Panc1 (cell line): ENCODE data around the gene CARM1.

Source experiments
- CTCF ChIP-seq: fragments of 450-650 bp; IDR thresholded peaks from 2 replicates; pipeline ENCODE4 v1.5.1; 2017; ENCODE audit warnings: mild to moderate bottlenecking
- POLR2AphosphoS5 ChIP-seq: IDR thresholded peaks from 2 replicates; pipeline ENCODE4 v1.6.1; 2012; ENCODE audit warnings: mild to moderate bottlenecking, low read depth, low read length, moderate library complexity
- SIN3A ChIP-seq: IDR thresholded peaks from 2 replicates; pipeline ENCODE4 v1.6.1; 2012; ENCODE audit warnings: low read depth, mild to moderate bottlenecking, low read length, moderate library complexity, borderline replicate concordance; ENCODE audit not compliant: insufficient read depth

GRCh38 chr19:10831987-10832938 lies 39.1 kb upstream of the CARM1 start:
- TF ChIP-seq CTCF (no peak), POLR2AphosphoS5 (0 out of 2 replicates have a peak, but pooled peaks have one; percentile 3), SIN3A (no peak)
